Rectal smooth muscle tissue (tissue), 1 donor: Measurements from ENCODE around the gene FBF1.

Experiments used
- H3K27ac ChIP-seq: one replicate; pipeline ENCODE4 v1.7.0; 2013; ENCODE audit warnings: low read depth, low read length, inconsistent platforms
- H3K27me3 ChIP-seq: one replicate; pipeline ENCODE4 v1.7.0; 2013; ENCODE audit warnings: low read length; ENCODE audit not compliant: control insufficient read depth, insufficient read depth
- H3K36me3 ChIP-seq: one replicate; pipeline ENCODE4 v1.7.0; 2013; ENCODE audit warnings: low read length; ENCODE audit not compliant: control insufficient read depth, insufficient read depth
- H3K4me1 ChIP-seq: one replicate; pipeline ENCODE4 v1.7.0; 2013; ENCODE audit warnings: low read length; ENCODE audit not compliant: control insufficient read depth, insufficient read depth
- H3K4me3 ChIP-seq: one replicate; pipeline ENCODE4 v1.7.0; 2013; ENCODE audit warnings: low read length
- H3K9ac ChIP-seq: one replicate; pipeline ENCODE4 v1.7.0; 2013; ENCODE audit warnings: low read length

Gene FBF1

GRCh38 chr17:75921596-75921995, 19.2 kb downstream of the FBF1 start:
- Histone ChIP-seq H3K36me3 (no peaks in the 10 kb centered on the region), H3K4me3 (no peak overlapping the region), H3K27me3 (no peaks in the 10 kb centered on the region), H3K4me1 (no peaks in the 10 kb centered on the region), H3K27ac (no peak overlapping the region), H3K9ac (no peak overlapping the region)

GRCh38 chr17:75920045-75920560, 20.7 kb downstream of the FBF1 start:
- Histone ChIP-seq H3K36me3 (no peaks in the 10 kb centered on the region), H3K27ac (no peak overlapping the region), H3K27me3 (no peaks in the 10 kb centered on the region), H3K4me3 (no peak overlapping the region), H3K4me1 (no peaks in the 10 kb centered on the region), H3K9ac (no peak overlapping the region)

GRCh38 chr17:75919611-75920010, 21.2 kb downstream of the FBF1 start:
- Histone ChIP-seq H3K9ac (no peak overlapping the region), H3K4me3 (no peak overlapping the region), H3K27ac (no peak overlapping the region), H3K36me3 (no peaks in the 10 kb centered on the region), H3K27me3 (no peaks in the 10 kb centered on the region), H3K4me1 (no peaks in the 10 kb centered on the region)

GRCh38 chr17:75917917-75918445, 22.9 kb downstream of the FBF1 start:
- no peak overlapping the region for H3K9ac ChIP-seq
- H3K27me3 ChIP-seq: no peaks in the 10 kb centered on the region
- H3K36me3 ChIP-seq: no peaks in the 10 kb centered on the region
- H3K27ac ChIP-seq: no peak overlapping the region
- no peak overlapping the region for H3K4me3 ChIP-seq
- H3K4me1 ChIP-seq: no peaks in the 10 kb centered on the region

- H3K36me3 ChIP-seq: no peaks in the 10 kb centered on the region
- no peak overlapping the region for H3K4me3 ChIP-seq
- no peaks in the 10 kb centered on the region for H3K27me3 ChIP-seq
- no peak overlapping the region for H3K9ac ChIP-seq
- H3K4me1 ChIP-seq: no peaks in the 10 kb centered on the region
- H3K27ac ChIP-seq: no peak overlapping the region
Observed at GRCh38 chr17:75917141-75917916, 23.5 kb downstream of the FBF1 start.

- Histone ChIP-seq H3K27me3 (no peaks in the 10 kb centered on the region), H3K36me3 (peaks cover 3% of the 10 kb centered on the region), H3K27ac (no peak overlapping the region), H3K4me3 (no peak overlapping the region), H3K4me1 (no peaks in the 10 kb centered on the region), H3K9ac (no peak overlapping the region)
Observed at GRCh38 chr17:75915268-75915667, 25.6 kb downstream of the FBF1 start.

- Histone ChIP-seq H3K9ac (no peak overlapping the region), H3K4me3 (no peak overlapping the region), H3K4me1 (no peaks in the 10 kb centered on the region), H3K36me3 (peaks cover 3% of the 10 kb centered on the region), H3K27me3 (no peaks in the 10 kb centered on the region), H3K27ac (no peak overlapping the region)
Observed at GRCh38 chr17:75914643-75915267, 26.1 kb downstream of the FBF1 start.

- H3K27me3 ChIP-seq: no peaks in the 10 kb centered on the region
- H3K36me3 ChIP-seq: peaks cover 3% of the 10 kb centered on the region
- no peak overlapping the region for H3K27ac ChIP-seq
- H3K4me1 ChIP-seq: no peaks in the 10 kb centered on the region
- no peak overlapping the region for H3K4me3 ChIP-seq
- no peak overlapping the region for H3K9ac ChIP-seq
Observed at GRCh38 chr17:75913537-75914210, 27.2 kb downstream of the FBF1 start.

- Histone ChIP-seq H3K27me3 (no peaks in the 10 kb centered on the region), H3K27ac (no peak overlapping the region), H3K9ac (no peak overlapping the region), H3K4me1 (no peaks in the 10 kb centered on the region), H3K4me3 (no peak overlapping the region), H3K36me3 (peaks cover 3% of the 10 kb centered on the region)
Observed at GRCh38 chr17:75910699-75911098, 30.1 kb downstream of the FBF1 start.

GRCh38 chr17:75909812-75910274, 31.0 kb downstream of the FBF1 start:
- no peak overlapping the region for H3K9ac ChIP-seq

GRCh38 chr17:75909051-75909811, 31.6 kb downstream of the FBF1 start:
- Histone ChIP-seq H3K4me3 (no peak overlapping the region), H3K4me1 (no peaks in the 10 kb centered on the region), H3K27ac (no peak overlapping the region)

More at GRCh38 chr17:75909812-75910274, 31.0 kb downstream of the FBF1 start:
- no peaks in the 10 kb centered on the region for H3K27me3 ChIP-seq
- H3K36me3 ChIP-seq: peaks cover 3% of the 10 kb centered on the region
- H3K27ac ChIP-seq: no peak overlapping the region
- H3K4me1 ChIP-seq: no peaks in the 10 kb centered on the region
- H3K4me3 ChIP-seq: no peak overlapping the region

GRCh38 chr17:75908201-75908600, 32.6 kb downstream of the FBF1 start:
- Histone ChIP-seq H3K27ac (no peak overlapping the region), H3K36me3 (peaks cover 3% of the 10 kb centered on the region), H3K4me1 (peaks cover 2% of the 10 kb centered on the region), H3K27me3 (no peaks in the 10 kb centered on the region), H3K4me3 (no peak overlapping the region), H3K9ac (no peak overlapping the region)

More at GRCh38 chr17:75909051-75909811, 31.6 kb downstream of the FBF1 start:
- H3K36me3 ChIP-seq: peaks cover 3% of the 10 kb centered on the region
- H3K27me3 ChIP-seq: no peaks in the 10 kb centered on the region
- no peak overlapping the region for H3K9ac ChIP-seq
